ENCODE data around the gene REEP3. TPM values are rescaled to one million over a fixed set of nuclear protein-coding genes. Genes with fewer than 3 reads are reported as not detected.

REEP3 gene
- total and polyA plus RNA-seq, 2 donors (not counting 1 experiment from before 2014, with no cell fraction given) = 67.5 to 86.6 TPM

DNA sequence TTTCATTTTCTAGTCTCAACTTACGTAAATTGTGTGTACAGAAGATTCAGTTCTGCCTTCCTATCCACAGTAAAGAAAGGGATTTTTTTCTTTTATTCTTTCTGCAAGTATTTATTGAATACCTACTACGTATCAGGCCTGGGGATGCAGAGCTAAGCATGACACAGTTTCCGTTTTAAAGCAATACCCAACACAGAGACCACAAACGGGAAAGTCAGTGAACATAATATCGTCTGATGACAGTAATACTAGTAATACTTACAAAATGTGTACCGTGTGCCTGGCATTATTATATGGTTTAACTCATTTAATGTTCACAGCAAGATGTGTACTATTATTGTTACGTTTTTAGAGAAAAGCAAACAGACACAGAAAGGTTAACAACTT is 22.4 kb downstream of the REEP3 start:
- Histone ChIP-seq H3K79me2 (ENCODE audit: control insufficient read depth, insufficient read depth, low read length) (peaks cover 11% of the 10 kb centered on the region), H3K9me3 (ENCODE audit: control insufficient read depth, insufficient read depth, low read depth, low read length) (no peaks in the 10 kb centered on the region), H3K9ac (ENCODE audit: insufficient read depth, low read length) (no peak overlapping the region), H3K27ac (ENCODE audit: insufficient read depth, low read length) (no peak overlapping the region), H3K4me3 (replicated peaks in 1 of 4; ENCODE audit: control extremely low read depth in 1 of 4, insufficient read depth in 1 of 4, low read depth in 3 of 4, low read length in 4 of 4) (no peak overlapping the region), H2AFZ (ENCODE audit: low read length) (no peak overlapping the region), H3K4me2 (ENCODE audit: extremely low read depth, insufficient read depth, low read length) (no peak overlapping the region), H3K36me3 (ENCODE audit: control insufficient read depth, insufficient read depth, low read length) (no peaks in the 10 kb centered on the region), H3K27me3 (ENCODE audit: control insufficient read depth, insufficient read depth, low read length) (no peaks in the 10 kb centered on the region), H3K4me1 (ENCODE audit: control insufficient read depth, extremely low read depth, insufficient read depth, low read length) (peaks cover 4% of the 10 kb centered on the region), H4K20me1 (ENCODE audit: control insufficient read depth, extremely low read depth, insufficient read depth, low read length) (no peaks in the 10 kb centered on the region)
- no peak for TF ChIP-seq EZH2 (IDR thresholded peaks at IDR 0.05; ENCODE audit: low read length, missing control alignments)
- TF ChIP-seq, protein P1, sequence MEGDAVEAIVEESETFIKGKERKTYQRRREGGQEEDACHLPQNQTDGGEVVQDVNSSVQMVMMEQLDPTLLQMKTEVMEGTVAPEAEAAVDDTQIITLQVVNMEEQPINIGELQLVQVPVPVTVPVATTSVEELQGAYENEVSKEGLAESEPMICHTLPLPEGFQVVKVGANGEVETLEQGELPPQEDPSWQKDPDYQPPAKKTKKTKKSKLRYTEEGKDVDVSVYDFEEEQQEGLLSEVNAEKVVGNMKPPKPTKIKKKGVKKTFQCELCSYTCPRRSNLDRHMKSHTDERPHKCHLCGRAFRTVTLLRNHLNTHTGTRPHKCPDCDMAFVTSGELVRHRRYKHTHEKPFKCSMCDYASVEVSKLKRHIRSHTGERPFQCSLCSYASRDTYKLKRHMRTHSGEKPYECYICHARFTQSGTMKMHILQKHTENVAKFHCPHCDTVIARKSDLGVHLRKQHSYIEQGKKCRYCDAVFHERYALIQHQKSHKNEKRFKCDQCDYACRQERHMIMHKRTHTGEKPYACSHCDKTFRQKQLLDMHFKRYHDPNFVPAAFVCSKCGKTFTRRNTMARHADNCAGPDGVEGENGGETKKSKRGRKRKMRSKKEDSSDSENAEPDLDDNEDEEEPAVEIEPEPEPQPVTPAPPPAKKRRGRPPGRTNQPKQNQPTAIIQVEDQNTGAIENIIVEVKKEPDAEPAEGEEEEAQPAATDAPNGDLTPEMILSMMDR (conservative IDR thresholded peaks at IDR 0.05 in 1 of 2, IDR thresholded peaks at IDR 0.05 in 1 of 2; ENCODE audit: low read depth in 1 of 2, low read length in 2 of 2) = no peak
- DNase-seq (ENCODE audit: low read depth in 2 of 2) = no peak

DNA sequence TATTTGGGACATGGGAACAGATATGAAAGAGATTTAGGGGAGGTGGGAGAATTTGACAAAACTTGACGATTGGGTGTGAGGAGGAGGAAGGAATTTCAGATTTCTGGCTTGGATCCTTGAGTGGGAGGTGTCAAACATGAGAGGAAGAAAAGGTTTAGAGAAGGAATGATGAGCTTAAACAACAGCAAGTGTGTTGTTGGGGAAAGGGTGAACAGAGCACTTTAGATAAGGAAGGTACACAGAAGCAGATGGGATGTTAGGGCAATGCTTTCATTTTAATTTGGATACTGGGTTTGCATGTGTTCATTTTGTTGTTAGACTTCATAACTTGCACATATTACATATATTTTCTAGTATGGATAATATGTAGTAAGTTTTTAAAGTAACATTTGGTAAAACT is 23.2 kb downstream of the REEP3 start:
- no peak for DNase-seq (ENCODE audit: low read depth in 2 of 2)
- TF ChIP-seq, protein P1 (conservative IDR thresholded peaks at IDR 0.05 in 1 of 2, IDR thresholded peaks at IDR 0.05 in 1 of 2; ENCODE audit: low read depth in 1 of 2, low read length in 2 of 2) = no peak
- no peak for TF ChIP-seq EZH2 (IDR thresholded peaks at IDR 0.05; ENCODE audit: low read length, missing control alignments)
- H3K27me3 ChIP-seq (ENCODE audit: control insufficient read depth, insufficient read depth, low read length) = no peaks in the 10 kb centered on the region
- H3K9me3 ChIP-seq (ENCODE audit: control insufficient read depth, insufficient read depth, low read depth, low read length) = no peaks in the 10 kb centered on the region
- no peaks in the 10 kb centered on the region for H4K20me1 ChIP-seq (ENCODE audit: control insufficient read depth, extremely low read depth, insufficient read depth, low read length)
- peaks cover 4% of the 10 kb centered on the region for H3K4me1 ChIP-seq (ENCODE audit: control insufficient read depth, extremely low read depth, insufficient read depth, low read length)
- no peaks in the 10 kb centered on the region for H3K36me3 ChIP-seq (ENCODE audit: control insufficient read depth, insufficient read depth, low read length)
- H3K4me2 ChIP-seq (ENCODE audit: extremely low read depth, insufficient read depth, low read length) = no peak overlapping the region
- H3K4me3 ChIP-seq (replicated peaks in 1 of 4; ENCODE audit: control extremely low read depth in 1 of 4, insufficient read depth in 1 of 4, low read depth in 3 of 4, low read length in 4 of 4) = no peak overlapping the region
- no peak overlapping the region for H3K9ac ChIP-seq (ENCODE audit: insufficient read depth, low read length)
- H3K79me2 ChIP-seq (ENCODE audit: control insufficient read depth, insufficient read depth, low read length) = peaks cover 15% of the 10 kb centered on the region
- no peak overlapping the region for H3K27ac ChIP-seq (ENCODE audit: insufficient read depth, low read length)
- H2AFZ ChIP-seq (ENCODE audit: low read length) = no peak overlapping the region

DNA sequence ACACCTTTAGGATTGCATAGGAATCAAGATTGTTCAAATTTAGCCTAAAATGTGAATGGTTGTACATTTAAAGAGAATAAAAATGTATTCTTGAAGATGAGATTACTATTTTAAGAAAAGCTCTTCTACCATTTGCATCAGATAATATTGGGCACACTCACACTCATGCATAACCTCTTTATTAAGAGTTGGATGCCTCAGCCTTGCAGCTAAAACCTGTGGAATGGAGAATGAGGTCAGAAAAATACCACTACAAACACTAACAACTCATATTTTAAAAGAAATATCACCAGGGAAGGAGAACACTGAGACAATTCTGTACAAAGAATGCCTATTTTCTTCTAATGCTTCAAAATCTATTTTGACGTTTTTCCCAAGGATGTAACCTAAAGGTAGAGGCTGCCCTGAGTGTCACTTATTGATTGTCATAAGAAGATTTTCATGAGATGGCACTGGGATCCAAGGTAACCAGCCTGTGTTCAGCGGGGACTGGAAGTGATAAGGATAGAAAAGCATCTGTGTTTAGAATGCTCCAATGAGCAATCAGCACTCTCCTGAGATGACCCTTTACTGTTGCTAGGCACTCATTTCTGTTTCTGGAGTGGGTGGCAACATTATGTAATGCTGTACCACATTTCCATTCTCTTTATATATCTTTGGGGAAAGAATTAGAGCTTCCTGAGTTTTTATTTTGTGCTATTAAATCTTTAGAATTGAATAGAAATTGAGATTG is 26.6 kb downstream of the REEP3 start:
- TF ChIP-seq, protein P1 (conservative IDR thresholded peaks at IDR 0.05 in 1 of 2, IDR thresholded peaks at IDR 0.05 in 1 of 2; ENCODE audit: low read depth in 1 of 2, low read length in 2 of 2) = no peak
- TF ChIP-seq EZH2 (IDR thresholded peaks at IDR 0.05; ENCODE audit: low read length, missing control alignments) = no peak
- Histone ChIP-seq H3K4me1 (ENCODE audit: control insufficient read depth, extremely low read depth, insufficient read depth, low read length) (peaks cover 10% of the 10 kb centered on the region), H4K20me1 (ENCODE audit: control insufficient read depth, extremely low read depth, insufficient read depth, low read length) (no peaks in the 10 kb centered on the region), H3K4me3 (replicated peaks in 1 of 4; ENCODE audit: control extremely low read depth in 1 of 4, insufficient read depth in 1 of 4, low read depth in 3 of 4, low read length in 4 of 4) (no peak overlapping the region), H3K36me3 (ENCODE audit: control insufficient read depth, insufficient read depth, low read length) (no peaks in the 10 kb centered on the region), H3K9ac (ENCODE audit: insufficient read depth, low read length) (no peak overlapping the region), H3K79me2 (ENCODE audit: control insufficient read depth, insufficient read depth, low read length) (peaks cover 25% of the 10 kb centered on the region), H2AFZ (ENCODE audit: low read length) (no peak overlapping the region), H3K4me2 (ENCODE audit: extremely low read depth, insufficient read depth, low read length) (no peak overlapping the region), H3K27ac (ENCODE audit: insufficient read depth, low read length) (peak overlapping the region; percentile 23), H3K27me3 (ENCODE audit: control insufficient read depth, insufficient read depth, low read length) (no peaks in the 10 kb centered on the region), H3K9me3 (ENCODE audit: control insufficient read depth, insufficient read depth, low read depth, low read length) (no peaks in the 10 kb centered on the region)
- peak in 1 of 2 donors; percentile 67 for DNase-seq (ENCODE audit: low read depth in 2 of 2)

Measured in fibroblast of lung (primary cell).